GM18520 (cell line): ENCODE measurements around the gene ZNF597.

Experiments used
- ATAC-seq: cut with Tn5 transposase; IDR thresholded peaks from one replicate; pipeline ENCODE4 v1.9.1; 2021; ENCODE audit not compliant: unreplicated experiment

Gene ZNF597

DNA sequence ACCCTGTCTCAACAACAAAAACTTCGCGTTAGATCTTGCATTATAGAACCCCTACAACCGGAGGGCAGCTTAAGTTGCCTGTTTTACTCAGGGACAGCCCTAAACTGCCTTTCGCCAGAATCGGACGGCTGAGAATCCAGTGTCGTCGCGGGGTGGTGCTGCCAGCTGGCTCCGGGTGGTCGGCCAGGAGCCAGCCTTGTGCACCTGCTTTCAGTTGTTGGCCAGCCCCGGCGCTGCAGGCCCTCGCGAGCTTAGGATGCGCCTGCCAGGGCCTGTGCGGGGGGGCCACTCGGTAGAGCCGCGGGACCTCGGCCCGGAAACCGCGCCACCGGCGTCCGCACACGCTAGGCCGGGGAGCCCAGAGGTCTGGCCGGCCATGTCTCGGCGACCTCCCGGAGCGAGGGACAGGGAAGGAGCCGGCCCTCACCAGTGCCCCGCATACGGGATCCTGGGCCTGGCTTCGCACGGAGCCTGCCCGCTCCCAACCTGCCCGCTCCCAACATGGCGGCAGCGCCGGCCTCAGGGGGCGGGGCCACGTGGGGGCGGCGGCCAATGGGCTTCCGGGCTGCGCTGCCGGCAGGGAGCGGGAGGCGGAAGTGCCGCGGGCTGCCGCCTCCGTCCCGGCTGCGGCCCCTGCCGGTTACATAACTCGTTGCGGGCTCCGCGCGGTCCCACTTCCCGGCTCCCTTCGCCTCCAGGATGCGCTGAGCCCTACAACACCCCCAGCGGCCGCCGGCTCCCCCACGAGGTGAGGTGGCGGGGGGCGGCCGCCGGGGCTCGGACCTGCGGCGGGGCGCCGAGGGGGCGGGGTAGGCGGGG is 14.3 kb upstream of the ZNF597 start:
- ATAC-seq, result peak; percentile 66

DNA sequence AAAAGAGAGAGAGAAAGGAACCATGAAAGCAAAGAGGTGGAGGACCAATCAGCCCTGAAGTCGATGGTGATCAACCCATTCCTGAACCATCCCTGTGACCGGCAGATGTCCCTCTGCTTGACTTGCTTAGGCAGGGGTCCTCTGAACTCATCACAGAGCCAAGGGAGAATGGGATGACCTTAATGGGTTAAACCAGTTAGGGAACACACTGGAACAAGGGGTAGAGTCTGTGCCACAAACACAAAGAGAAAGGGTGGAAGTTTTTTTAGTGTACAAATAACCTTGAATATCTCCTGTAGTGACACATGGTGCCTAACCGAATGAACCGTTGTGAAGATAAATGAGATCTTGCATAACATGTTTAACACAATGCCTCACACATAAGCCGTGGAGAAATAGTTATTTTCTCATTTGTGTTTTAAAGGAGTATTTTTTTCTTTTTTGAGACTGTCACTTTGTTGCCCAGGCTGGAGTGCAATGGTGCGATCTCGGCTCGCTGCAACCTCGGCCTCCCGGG is 11.4 kb upstream of the ZNF597 start:
- no peak for ATAC-seq

DNA sequence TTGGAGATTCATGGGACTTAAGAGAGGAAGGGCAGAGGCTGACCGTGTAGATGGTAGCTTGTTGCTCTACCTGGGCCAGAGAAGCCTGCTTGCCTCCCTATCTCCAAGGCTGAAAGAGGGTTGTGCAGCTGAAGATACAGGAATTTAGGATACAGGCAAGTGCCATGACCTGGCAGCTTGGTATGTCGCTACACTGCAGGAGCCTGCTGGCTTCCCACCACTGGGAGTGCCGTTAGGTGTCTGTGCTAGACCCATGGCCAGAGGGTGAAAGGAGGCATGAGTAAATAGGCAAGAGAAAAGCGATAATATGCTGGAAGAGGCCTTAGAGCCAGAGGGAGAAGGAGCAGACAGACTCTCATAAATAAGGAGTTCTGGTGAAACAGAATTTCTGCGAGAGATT is 10.8 kb upstream of the ZNF597 start:
- no peak for ATAC-seq

DNA sequence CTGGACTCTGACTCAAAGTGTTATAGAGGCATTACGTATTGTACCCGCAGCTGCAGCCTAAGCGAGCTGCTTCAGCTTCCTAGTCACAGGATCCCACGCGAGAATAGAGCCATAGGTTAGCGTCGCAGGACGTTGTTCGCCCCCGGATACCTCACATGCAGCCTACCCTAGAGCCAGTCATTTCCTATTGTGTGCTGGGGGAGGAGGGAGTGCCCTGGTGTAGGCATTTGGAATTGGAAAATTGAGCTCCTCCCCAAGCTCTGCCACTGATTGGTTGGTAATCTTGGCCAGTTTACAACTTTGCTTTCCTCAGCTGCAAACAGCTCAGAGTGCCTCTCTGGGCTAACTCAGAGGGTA is 706 bp upstream of the ZNF597 start:
- no peak for ATAC-seq

DNA sequence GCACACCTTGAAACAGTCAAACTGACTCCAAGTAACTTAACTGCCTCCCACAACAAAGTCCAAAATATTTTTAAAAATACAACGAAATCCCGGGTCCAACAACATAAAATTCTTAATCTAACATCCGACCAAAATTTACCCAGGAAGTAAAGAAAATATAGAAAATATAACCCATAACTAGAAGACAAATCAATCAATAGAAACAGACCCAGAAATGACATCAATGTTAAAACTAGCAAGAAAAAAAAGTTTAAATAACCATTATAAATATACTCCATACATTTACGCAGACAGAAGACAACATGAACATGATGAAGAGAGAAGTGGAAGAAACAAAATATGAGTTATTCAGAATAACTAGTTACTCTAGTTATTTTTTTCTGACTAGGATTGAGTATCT is 3.7 kb downstream of the ZNF597 start:
- ATAC-seq, result no peak

DNA sequence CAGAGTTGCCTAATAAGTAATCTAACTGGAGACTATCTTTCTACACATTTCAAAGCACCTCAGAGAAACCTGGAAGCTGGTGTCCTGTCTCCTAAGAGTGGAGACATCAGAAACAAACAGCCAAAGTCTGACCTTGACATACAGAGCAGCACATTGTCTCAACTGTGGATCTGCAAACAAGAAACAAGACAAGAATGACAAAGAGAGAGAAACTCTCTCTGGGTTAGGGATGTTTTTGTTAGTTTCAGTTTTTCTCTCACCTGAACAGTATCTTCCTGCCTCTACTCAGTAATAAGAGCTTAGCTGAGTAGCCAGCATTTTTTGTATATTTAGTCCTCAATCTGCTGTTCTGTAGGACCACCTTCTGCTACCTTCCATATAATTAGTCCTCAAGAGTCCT is 8.9 kb downstream of the ZNF597 start:
- ATAC-seq, result no peak

DNA sequence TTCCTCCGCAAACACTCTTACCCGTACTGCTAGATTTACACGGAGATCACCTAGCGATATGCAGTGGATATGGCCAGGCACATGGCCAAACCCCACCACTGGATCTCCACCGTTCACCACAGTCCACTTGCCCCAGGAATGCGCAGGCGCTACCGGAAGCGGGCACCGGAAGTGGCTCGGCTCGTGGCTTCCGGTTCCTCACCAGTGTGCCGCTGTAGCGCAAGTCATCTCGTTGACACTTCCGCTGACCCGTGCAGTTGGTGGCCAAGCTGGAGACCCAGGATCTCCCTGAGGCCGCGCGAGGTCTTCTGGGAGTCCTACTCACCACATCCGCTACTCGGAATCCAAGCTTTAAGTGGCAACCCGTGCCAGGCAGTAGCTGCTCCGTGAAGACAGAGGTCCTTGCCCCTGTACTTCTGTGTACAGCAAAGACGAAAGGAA is 11.5 kb downstream of the ZNF597 start:
- ATAC-seq, result no peak

DNA sequence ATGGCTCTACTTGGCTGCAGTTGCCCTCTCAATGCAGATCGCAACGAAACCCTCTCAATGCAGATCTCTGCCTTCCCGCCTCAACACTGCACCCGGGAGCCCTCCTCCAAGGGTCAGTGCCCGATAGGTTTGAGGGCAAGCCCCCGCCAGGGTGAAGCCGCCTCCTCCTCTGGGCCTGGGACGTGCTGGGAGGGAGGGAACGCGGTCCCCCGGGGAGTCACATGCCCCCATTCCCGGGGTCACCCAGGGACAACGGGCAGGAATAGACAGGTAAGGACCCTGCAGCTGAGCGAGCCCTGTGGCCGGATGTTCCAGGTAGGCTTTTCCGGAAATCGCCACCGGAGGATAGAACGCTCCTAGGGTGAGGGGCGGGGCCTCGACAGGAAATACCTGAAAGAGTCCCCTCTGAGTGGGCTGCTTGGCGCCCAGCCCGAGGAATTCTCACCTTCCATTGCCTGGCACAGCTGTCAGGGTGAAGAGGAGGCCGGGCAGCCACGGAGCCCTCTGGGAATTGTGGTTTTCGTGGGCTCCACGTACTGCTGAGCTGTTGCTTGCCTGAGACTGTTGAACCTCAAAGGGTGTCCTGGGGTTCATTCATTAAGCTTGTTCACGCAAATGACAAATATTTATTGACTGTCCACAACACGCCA is 29.4 kb downstream of the ZNF597 start:
- no peak for ATAC-seq

DNA sequence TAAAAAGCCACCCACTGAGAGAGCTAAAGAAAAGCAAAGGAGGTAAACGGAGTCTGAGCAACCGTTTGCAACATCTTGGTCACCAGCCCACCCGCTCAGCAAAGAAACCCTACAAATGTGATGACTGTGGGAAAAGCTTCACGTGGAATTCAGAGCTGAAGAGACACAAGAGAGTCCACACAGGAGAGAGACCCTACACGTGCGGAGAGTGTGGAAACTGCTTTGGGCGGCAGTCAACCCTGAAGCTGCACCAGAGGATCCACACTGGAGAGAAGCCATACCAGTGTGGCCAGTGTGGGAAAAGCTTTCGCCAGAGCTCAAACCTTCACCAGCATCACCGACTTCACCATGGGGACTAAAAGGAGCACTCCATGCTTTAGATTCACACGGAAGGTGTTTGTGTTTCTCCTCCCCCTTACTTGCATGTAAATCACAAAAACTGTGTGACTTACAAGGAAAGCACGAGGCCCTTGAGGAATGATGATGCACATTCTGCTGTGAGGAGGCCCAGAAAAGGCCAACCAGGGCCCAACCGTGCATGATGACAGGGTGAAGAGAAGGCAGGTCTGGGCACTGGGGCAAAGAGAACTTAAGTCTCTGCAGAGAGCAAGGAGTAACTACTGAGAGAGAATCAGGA is 34.6 kb downstream of the ZNF597 start:
- no peak for ATAC-seq

DNA sequence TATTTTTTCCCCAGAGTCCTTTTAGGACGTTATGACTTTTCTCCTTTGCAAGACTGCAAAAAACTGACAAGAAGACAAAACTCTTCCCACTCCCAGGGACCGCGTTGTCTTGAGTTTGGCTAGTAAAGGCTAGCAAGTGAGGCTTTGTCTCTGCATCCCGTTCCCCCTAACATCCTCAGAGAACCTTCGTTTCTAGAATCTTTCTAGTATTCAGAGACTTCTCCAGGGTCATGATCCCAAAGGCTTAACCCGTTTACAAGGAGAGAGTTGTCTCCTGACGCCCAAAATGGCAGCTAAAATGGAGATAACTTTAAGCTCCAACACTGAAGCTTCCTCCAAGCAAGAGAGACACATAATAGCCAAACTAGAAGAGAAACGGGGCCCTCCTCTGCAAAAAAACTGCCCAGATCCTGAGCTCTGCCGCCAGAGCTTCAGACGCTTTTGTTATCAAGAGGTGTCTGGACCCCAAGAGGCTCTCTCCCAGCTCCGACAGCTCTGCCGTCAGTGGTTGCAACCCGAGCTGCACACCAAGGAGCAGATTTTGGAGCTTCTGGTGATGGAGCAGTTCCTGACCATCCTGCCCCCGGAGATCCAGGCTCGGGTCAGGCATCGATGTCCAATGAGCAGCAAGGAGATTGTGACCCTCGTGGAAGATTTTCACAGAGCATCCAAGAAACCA is 41.4 kb downstream of the ZNF597 start:
- ATAC-seq, result no peak

DNA sequence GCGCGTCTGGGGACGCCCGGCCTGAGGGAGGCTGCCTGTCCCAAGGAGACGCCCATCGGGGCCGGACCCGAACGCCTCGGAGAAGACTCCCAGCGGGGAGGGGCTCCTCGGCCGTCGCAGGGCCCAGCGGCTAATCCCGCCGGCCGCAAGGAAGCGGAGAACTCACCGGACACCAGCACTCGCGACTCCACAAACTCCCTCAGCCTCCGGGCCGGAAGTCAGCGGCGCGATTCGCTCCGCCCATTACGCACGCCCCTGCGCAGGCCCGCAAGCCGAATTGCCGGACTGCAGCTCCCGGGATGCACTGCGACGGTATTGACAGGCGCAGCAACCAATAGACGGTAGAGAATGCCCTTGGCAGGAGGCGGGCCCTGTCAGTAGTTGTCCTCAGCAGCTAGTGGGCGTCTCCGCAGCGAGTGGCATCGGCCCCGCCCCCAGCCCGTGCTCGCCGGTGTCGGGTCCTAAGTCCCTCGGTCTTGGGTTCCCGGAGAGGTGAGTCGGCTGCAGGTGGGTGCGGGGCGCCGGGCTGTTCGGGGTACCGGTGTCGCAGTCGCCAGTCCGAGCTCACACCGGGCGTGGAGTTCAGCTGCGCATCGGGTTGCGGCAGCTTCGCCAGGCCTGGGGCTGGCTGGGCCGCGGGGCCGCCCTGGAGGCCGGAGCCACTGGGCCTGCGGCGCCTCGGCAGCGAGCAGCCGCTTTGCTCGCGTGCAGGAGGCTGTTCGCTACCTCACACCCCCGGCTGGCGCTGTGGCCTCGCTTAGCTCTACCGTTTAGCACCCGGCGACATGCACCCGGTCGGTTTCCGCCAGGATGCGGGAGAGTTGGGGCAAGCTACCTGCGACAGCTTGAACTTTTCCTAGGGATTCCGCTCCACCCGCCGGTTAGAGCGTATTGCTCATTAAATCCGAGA is 42.3 kb downstream of the ZNF597 start, which contains the start of the genes ZNF174 and ZSCAN32:
Gene ZNF174 (plus strand): TSS at position 437 of the 910 bp plus-strand sequence. CDS start 790 bp downstream, outside the sequence.
Gene ZSCAN32 (minus strand): TSS at position 226 of the 910 bp plus-strand sequence. CDS start 3,447 bp downstream, outside the sequence.
- peak; percentile 97 for ATAC-seq

DNA sequence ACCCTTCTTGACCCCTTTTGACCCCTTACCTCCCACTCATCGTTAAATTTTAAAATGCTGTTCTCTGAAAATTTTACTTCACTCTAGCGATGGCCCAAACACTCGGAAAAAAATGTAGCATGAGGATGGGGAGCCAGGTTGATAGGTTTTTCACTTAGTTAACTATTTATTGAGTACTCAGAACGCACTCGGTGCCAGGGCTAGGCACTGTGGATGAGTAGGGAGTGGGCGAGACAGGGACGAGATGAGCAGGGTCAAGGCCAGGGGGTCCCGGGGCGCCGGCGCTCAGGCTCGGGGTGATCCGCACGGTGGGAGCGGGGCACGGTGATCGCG is 42.9 kb downstream of the ZNF597 start:
- ATAC-seq, result no peak

DNA sequence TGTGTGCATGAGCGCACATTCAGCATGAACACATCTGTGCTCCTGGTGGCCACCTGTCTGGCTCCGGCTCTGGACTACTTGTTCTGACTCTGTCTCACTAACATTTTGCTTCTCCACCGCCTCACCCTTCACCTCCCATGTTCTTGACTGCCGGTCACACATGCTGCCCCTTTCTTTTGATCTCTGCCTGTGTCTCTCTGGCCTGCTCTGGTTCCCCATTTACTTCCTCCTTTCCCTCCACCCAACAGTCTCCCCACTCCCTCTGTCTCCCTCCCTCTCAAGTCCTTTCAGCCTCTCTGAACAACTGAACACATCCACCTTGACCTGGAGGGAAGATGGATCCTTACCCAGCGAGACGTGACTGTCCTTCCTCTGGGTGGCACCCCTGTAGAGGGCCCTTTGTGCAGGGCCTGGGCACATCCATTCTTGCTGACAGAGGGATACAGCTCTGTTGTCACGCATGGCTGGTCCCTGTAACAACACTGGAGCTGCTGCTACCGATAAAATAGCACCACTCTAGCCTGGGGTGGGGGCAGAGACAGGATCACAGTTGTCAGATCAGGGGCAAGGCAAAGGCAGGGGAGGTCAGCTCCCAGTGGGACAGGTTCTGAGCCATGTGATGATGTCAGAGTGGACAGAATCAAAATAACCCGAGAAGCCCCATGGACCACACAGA is 53.5 kb downstream of the ZNF597 start:
- no peak for ATAC-seq

DNA sequence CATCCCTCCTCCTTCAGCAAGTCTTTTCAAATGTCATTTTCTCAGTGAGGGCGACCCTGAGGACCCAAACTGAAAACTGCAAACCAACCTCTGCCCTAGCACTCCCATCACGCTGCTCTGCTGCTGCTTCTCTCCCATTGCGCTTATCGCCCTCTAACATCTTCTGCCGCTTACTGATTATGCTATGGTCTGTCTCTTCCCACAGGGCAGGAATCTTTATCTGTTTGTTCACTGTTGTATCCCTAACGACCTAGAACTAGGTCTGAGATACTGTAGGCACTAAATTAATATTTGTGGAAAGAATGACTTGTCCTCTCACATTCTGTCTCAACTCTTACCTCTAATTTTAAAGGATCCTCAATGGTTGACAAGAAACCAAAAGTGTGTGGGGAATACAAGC is 55.0 kb downstream of the ZNF597 start:
- no peak for ATAC-seq

DNA sequence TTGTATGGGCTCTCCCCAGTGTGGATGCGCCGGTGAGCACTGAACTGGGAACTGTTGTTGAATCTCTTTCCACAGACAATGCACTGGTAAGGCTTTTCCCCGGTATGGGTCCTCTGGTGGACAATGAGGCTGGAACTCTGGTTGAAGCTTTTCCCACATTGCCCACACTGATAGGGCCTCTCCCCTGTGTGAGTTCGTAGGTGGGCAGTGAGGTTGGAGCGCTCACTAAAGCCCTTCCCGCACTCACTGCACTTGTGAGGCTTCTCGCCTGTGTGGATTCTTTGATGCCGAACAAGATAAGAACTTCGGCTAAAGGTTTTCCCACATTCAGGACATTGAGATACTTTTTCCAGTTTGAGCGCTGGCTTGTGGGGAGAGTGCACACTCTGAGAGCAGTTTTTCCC is 60.3 kb downstream of the ZNF597 start:
- no peak for ATAC-seq
